ENCODE measurements around the gene OXCT1. TPM values are rescaled to one million over a fixed set of nuclear protein-coding genes. Genes with fewer than 3 reads are reported as not detected.

OXCT1 gene
- total RNA-seq, 1 donor from 2014 or later: 39.9 TPM

DNA sequence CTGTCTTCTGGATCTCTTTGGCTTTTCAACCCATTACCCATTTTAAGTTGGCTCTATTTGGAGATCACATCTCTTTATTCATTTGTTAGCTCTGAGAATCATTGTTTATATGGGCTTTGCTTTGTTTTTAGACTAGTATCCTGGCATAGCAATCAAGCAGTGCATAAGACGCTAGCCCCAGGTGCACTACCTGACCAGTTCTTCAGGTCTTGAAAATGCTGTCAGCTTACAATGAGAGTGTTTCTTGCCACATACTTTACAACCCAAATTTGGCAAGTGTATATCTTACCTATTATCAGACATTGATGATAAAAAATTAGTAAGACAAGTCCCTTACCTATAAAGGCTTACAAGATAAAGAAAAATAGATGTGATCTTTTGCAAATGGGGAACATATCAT lies 12.2 kb downstream of the OXCT1 start:
- Histone ChIP-seq H3K4me1 (no peaks in the 10 kb centered on the region), H4K20me1 (ENCODE audit: low read depth) (no peaks in the 10 kb centered on the region), H3K4me3 (no peak overlapping the region), H3K9ac (no peak overlapping the region), H3K36me3 (peaks cover 3% of the 10 kb centered on the region), H3K27me3 (no peaks in the 10 kb centered on the region), H3K27ac (no peak overlapping the region), H3K79me2 (ENCODE audit: low read depth) (peaks cover 1% of the 10 kb centered on the region), H3K9me3 (ENCODE audit: low read depth) (no peaks in the 10 kb centered on the region), H2AFZ (replicated peaks) (no peak overlapping the region), H3K4me2 (no peak overlapping the region), H3F3A (ENCODE audit: low read depth) (no peaks in the 10 kb centered on the region)
- H3K4me1 Mint-ChIP-seq: no peaks in the 10 kb centered on the region
- H3K36me3 Mint-ChIP-seq: peaks cover 3% of the 10 kb centered on the region
- no peak for DNase-seq (ENCODE audit: low spot score)
- no peaks in the 10 kb centered on the region for H3K9me3 Mint-ChIP-seq
- no peaks in the 10 kb centered on the region for H3K27me3 Mint-ChIP-seq (ENCODE audit: insufficient read depth, low read depth)
- TF ChIP-seq EZH2phosphoT487 (IDR thresholded peaks at IDR 0.05) (no peak), EZH2 (IDR thresholded peaks at IDR 0.05) (no peak), CTCF (IDR thresholded peaks at IDR 0.05) (no peak)
- no peak overlapping the region for H3K4me3 Mint-ChIP-seq
- no peak overlapping the region for H3K27ac Mint-ChIP-seq

DNA sequence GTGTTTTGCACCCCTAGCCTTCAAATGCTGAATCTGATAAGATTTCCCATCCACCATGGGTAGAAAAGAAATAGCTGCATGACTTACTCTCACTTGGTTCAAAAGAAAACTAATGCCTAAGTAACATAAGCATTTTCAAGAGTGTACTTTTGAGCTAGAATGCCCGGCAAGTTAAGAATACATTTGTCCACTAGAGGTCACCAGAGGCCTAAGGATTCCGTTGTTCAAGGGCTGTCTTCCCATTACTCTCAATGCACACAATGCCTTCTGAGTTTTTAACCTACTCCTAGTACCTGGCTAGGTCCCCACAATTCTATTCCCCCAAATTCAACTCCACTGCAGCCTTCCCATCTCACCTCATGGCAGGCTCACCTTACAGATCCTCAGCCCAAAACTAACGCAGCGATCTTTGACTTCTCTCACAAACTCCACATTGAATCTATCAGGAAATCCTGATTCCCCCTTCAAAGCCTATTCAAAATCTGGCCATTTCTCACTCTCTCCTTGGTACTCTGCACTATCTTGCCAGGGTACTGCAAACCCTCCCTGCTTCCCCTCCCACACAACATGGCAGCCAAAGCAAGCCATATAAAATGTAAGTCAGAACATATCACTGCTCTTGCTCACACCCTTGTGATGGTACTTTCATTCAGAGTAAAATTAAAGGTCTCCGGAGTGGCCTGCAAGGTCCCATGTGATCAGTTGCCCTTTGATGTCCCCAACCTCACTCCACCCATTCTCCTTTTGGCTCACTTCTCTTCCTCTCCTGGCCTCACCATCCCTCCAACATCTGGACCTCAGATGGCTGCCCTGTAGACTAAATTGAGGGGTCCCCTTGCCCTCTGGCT lies 13.4 kb downstream of the OXCT1 start:
- peak; percentile 84 for DNase-seq (ENCODE audit: low spot score)
- Histone ChIP-seq H3K79me2 (ENCODE audit: low read depth) (no peaks in the 10 kb centered on the region), H3F3A (ENCODE audit: low read depth) (no peaks in the 10 kb centered on the region), H3K27ac (no peak overlapping the region), H2AFZ (replicated peaks) (no peak overlapping the region), H3K9me3 (ENCODE audit: low read depth) (no peaks in the 10 kb centered on the region), H3K4me1 (no peaks in the 10 kb centered on the region), H4K20me1 (ENCODE audit: low read depth) (no peaks in the 10 kb centered on the region), H3K27me3 (no peaks in the 10 kb centered on the region), H3K36me3 (peaks cover 7% of the 10 kb centered on the region), H3K4me3 (no peak overlapping the region), H3K4me2 (no peak overlapping the region), H3K9ac (no peak overlapping the region)
- TF ChIP-seq CTCF (IDR thresholded peaks at IDR 0.05) (peak; percentile 81), EZH2 (IDR thresholded peaks at IDR 0.05) (no peak)
- Mint-ChIP-seq H3K4me3 (no peak overlapping the region), H3K27me3 (ENCODE audit: insufficient read depth, low read depth) (no peaks in the 10 kb centered on the region), H3K27ac (no peak overlapping the region), H3K36me3 (peaks cover 4% of the 10 kb centered on the region), H3K9me3 (no peaks in the 10 kb centered on the region), H3K4me1 (no peaks in the 10 kb centered on the region)

DNA sequence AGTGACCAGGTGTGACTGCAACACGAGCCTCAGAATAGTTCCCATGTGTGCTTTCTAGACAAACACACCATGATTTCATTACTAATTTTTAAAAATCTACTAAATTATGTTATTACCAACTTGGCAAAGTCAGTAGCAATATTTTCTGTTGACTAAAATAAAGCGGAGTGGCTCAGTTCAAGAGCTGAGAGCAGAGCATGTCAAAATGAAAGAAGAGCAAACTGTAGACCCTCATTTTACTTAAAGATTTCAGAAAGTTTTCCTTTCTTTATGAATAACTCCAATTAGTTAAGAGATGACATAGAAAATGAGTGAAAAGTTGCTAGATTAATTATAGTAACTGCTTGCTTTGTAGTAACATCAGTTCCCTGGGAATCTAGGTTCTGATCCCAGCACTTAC lies 17.9 kb downstream of the OXCT1 start:
- Histone ChIP-seq H4K20me1 (ENCODE audit: low read depth) (no peaks in the 10 kb centered on the region), H3K4me3 (no peak overlapping the region), H3K9ac (no peak overlapping the region), H3K9me3 (ENCODE audit: low read depth) (no peaks in the 10 kb centered on the region), H3K4me2 (no peak overlapping the region), H3K27me3 (no peaks in the 10 kb centered on the region), H3K4me1 (no peaks in the 10 kb centered on the region), H3F3A (ENCODE audit: low read depth) (no peaks in the 10 kb centered on the region), H3K36me3 (peaks cover 25% of the 10 kb centered on the region), H2AFZ (replicated peaks) (no peak overlapping the region), H3K27ac (no peak overlapping the region), H3K79me2 (ENCODE audit: low read depth) (no peaks in the 10 kb centered on the region)
- no peaks in the 10 kb centered on the region for H3K4me1 Mint-ChIP-seq
- no peak overlapping the region for H3K4me3 Mint-ChIP-seq
- H3K36me3 Mint-ChIP-seq: peaks cover 27% of the 10 kb centered on the region
- no peak for DNase-seq (ENCODE audit: low spot score)
- H3K9me3 Mint-ChIP-seq: peaks cover 7% of the 10 kb centered on the region
- no peak overlapping the region for H3K27ac Mint-ChIP-seq
- H3K27me3 Mint-ChIP-seq (ENCODE audit: insufficient read depth, low read depth): no peaks in the 10 kb centered on the region
- TF ChIP-seq CTCF (IDR thresholded peaks at IDR 0.05) (no peak), EZH2phosphoT487 (IDR thresholded peaks at IDR 0.05) (no peak), EZH2 (IDR thresholded peaks at IDR 0.05) (no peak)
